Parathyroid adenoma (tissue), 2 donors: Measurements from ENCODE around the gene GPR62.
"Not testable (repeated sequence)": the region's sequence is repeated elsewhere in the genome, so short reads cannot be mapped to it uniquely, and the experiment has no call there.

Experiments
- H2AFZ ChIP-seq: fragments of 300-600 bp; sonication (generic); one replicate; pipeline ENCODE4 v1.7.0; 2017; ENCODE audit warnings: antibody characterized with exemption, mild to moderate bottlenecking
- H3K27ac ChIP-seq: fragments of 300-600 bp; sonication (generic); one replicate; pipeline ENCODE4 v1.7.0; 2017
- H3K27me3 ChIP-seq: fragments of 300-600 bp; sonication (generic); one replicate; pipeline ENCODE4 v1.7.0; 2017; ENCODE audit warnings: low read length; ENCODE audit not compliant: control insufficient read depth, insufficient read depth
- H3K36me3 ChIP-seq: fragments of 300-600 bp; sonication (generic); one replicate; pipeline ENCODE4 v1.7.0; 2017; ENCODE audit warnings: low read length; ENCODE audit not compliant: control insufficient read depth, insufficient read depth
- H3K4me1 ChIP-seq: fragments of 300-600 bp; sonication (generic); one replicate; pipeline ENCODE4 v1.7.0; 2017; ENCODE audit warnings: control low read depth
- H3K4me2 ChIP-seq: fragments of 300-600 bp; sonication (generic); one replicate; pipeline ENCODE4 v1.7.0; 2017; ENCODE audit warnings: low read length
- H3K4me3 ChIP-seq: fragments of 300-600 bp; sonication (generic); one replicate; pipeline ENCODE4 v1.7.0; 2017; ENCODE audit warnings: low read depth, low read length
- H3K79me2 ChIP-seq: fragments of 300-600 bp; sonication (generic); one replicate; pipeline ENCODE4 v1.7.0; 2017; ENCODE audit warnings: control low read depth
- H3K9ac ChIP-seq: fragments of 300-600 bp; sonication (generic); one replicate; pipeline ENCODE4 v1.7.0; 2017; ENCODE audit warnings: mild to moderate bottlenecking
- H3K9me3 ChIP-seq: fragments of 300-600 bp; sonication (generic); one replicate; pipeline ENCODE4 v1.7.0; 2017; ENCODE audit warnings: low read length; ENCODE audit not compliant: control insufficient read depth
- TF ChIP-seq, protein P1 (sequence below): fragments of 300-600 bp; sonication (generic); IDR thresholded peaks from one replicate; pipeline ENCODE4 v1.7.0; 2017; ENCODE audit warnings: antibody characterized with exemption, mild to moderate bottlenecking
- donor health status: primary hyperparathyroidism.

Gene GPR62

DNA sequence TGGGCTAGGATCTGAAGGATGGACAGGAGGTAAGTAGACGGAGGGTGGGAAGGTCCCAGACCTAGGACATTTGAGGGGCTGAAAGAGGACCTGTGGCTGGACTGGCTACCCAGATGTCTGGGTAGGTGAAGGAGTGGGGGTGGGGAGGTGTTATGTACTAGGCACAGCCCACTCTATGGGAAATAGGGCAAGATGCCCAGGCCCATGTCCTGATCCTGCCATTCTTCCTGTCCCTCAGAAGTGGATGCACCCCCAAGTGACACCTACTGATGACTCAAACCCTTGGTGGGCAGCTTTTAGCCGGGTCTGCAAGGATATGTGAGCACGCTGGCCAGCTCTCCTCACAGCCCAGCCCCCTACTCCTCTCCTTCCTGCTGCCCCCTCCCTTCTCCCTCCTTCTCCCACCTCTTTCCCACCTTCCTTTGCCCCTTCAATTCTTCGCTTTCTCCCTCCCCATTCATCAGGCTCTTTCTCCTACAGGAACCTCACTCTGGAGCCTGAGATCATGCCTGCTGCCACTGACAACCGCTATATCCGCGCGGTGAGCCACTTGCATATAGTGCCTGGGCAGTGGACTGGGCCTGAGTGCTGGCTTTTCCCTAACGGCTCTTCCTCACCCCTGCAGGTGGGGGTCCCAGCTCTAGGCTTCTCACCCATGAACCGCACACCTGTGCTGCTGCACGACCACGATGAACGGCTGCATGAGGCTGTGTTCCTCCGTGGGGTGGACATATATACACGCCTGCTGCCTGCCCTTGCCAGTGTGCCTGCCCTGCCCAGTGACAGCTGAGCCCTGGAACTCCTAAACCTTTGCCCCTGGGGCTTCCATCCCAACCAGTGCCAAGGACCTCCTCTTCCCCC is 33.3 kb downstream of the GPR62 start:
- Histone ChIP-seq H3K79me2 (no peaks in the 10 kb centered on the region), H3K4me1 (no peaks in the 10 kb centered on the region), H3K4me3 (no peak overlapping the region), H3K9ac (no peak overlapping the region), H3K36me3 (no peaks in the 10 kb centered on the region), H3K27ac (no peak overlapping the region), H3K4me2 (no peak overlapping the region), H3K27me3 (no peaks in the 10 kb centered on the region), H2AFZ (no peak overlapping the region), H3K9me3 (no peaks in the 10 kb centered on the region)
- TF ChIP-seq, protein P1, sequence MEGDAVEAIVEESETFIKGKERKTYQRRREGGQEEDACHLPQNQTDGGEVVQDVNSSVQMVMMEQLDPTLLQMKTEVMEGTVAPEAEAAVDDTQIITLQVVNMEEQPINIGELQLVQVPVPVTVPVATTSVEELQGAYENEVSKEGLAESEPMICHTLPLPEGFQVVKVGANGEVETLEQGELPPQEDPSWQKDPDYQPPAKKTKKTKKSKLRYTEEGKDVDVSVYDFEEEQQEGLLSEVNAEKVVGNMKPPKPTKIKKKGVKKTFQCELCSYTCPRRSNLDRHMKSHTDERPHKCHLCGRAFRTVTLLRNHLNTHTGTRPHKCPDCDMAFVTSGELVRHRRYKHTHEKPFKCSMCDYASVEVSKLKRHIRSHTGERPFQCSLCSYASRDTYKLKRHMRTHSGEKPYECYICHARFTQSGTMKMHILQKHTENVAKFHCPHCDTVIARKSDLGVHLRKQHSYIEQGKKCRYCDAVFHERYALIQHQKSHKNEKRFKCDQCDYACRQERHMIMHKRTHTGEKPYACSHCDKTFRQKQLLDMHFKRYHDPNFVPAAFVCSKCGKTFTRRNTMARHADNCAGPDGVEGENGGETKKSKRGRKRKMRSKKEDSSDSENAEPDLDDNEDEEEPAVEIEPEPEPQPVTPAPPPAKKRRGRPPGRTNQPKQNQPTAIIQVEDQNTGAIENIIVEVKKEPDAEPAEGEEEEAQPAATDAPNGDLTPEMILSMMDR = no peak

DNA sequence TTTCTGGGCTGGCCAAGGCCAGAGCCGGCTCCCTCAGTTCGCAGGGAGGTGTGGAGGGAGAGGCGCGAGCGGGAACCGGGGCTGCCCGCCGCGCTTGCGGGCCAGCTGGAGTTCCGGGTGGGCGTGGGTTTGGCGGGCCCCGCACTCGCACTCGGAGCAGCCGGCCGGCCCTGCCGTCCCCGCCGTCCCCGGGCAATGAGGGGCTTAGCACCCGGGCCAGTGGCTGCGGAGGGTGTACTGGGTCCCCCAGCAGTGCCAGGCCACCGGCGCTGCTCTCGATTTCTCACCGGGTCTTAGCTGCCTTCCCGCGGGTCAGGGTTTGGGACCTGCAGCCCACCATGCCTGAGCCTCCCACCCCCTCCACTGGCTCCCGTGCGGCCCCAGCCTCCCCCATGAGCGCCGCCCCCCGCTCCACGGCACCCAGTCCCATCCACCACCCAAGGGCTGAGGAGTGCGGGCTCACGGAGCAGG is 35.4 kb downstream of the GPR62 start:
- H3K36me3 ChIP-seq = not testable (repeated sequence)

DNA sequence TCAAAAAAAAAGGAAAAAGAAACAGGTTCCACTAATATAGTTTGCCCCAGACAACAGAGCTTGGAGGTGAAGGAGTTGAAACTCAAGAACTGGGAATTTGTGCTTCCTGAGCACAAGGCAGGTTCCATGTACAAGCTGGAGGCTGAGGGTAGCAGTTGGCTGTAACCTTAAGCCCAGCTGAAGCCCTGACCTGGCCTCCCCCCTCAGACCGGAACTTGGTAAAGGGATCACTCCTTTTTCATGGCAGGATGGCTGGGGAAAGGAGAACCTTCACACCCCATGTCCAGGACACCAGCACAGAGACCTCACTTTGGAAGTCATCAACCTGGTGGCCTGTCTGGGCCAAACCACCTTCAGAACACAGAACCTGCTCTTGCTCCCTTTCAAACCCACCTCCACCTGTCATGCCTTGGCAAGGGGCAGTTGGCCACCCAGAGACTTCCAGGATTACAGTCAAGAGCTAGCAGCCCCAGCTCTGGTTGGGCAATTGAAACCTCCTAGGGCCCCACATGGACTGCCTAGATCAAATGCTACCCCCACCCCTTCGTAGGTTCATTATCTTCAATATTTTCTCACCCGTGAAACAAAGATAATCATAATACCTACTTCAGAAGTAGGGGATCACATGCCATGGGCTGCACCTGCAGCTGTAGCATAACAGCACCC is 37.0 kb downstream of the GPR62 start:
- Histone ChIP-seq H2AFZ (no peak overlapping the region), H3K36me3 (no peaks in the 10 kb centered on the region), H3K27me3 (no peaks in the 10 kb centered on the region), H3K4me1 (peaks cover 10% of the 10 kb centered on the region), H3K27ac (no peak overlapping the region), H3K4me2 (no peak overlapping the region), H3K9ac (no peak overlapping the region), H3K4me3 (no peak overlapping the region), H3K9me3 (no peaks in the 10 kb centered on the region), H3K79me2 (peaks cover 5% of the 10 kb centered on the region)
- TF ChIP-seq, protein P1 = no peak

More for the DNA sequence above, 35.4 kb downstream of the GPR62 start:
- H3K4me3 ChIP-seq, H3K9ac ChIP-seq, H3K9me3 ChIP-seq, H3K27ac ChIP-seq, H3K27me3 ChIP-seq, H2AFZ ChIP-seq, H3K4me2 ChIP-seq, H3K79me2 ChIP-seq: not testable (repeated sequence)
- H3K4me1 ChIP-seq = peaks cover 10% of the 10 kb centered on the region

DNA sequence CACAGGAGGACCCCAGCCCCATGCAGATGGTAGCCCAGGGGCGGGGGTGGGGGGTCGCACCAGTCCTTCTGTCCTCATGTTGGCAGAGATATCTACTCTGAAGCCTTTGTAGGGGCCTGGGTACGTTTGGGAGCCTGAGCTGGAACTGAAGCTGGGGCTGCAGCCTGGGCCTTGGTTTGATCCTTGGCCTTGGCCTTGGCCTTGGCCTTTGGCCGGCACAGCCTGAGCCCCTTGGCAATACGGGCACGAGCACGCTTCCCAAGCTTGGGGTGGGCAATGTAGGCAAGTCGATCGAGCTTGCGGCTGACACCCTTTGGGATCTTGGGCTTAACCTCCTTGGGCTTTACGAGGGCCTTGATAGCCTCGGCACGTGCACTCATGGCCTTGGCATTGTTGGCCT is 38.5 kb downstream of the GPR62 start:
- H3K4me2 ChIP-seq, H3K36me3 ChIP-seq, H3K9ac ChIP-seq, H3K27ac ChIP-seq, H3K27me3 ChIP-seq, H3K9me3 ChIP-seq, H2AFZ ChIP-seq, H3K4me3 ChIP-seq, H3K79me2 ChIP-seq: not testable (repeated sequence)
- H3K4me1 ChIP-seq = peaks cover 10% of the 10 kb centered on the region

DNA sequence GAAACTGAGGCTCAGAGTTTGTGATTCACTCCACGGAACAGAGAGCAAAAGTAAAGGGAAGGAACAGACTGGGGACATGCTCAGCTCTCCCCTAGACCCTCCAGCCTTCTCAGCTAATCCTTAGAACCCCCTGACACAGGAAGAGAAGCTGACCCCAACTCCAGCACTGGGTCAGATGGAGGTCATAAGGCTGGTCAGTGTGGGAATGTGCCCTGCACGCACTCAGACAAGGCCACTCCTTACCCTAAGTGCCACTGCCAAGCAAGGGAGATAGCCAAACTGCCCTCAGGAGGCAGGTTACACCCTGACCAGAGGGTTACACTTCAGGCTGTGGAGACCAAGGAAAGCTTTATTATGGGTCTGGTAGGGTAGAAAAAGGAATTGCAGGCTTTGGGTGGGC is 39.3 kb downstream of the GPR62 start:
- Histone ChIP-seq H3K4me2 (peak overlapping the region; percentile 95), H3K9ac (no peak overlapping the region), H3K27me3 (no peaks in the 10 kb centered on the region), H3K9me3 (no peaks in the 10 kb centered on the region), H2AFZ (no peak overlapping the region), H3K79me2 (peaks cover 5% of the 10 kb centered on the region), H3K27ac (no peak overlapping the region), H3K4me3 (no peak overlapping the region), H3K4me1 (peaks cover 10% of the 10 kb centered on the region), H3K36me3 (no peaks in the 10 kb centered on the region)
- TF ChIP-seq, protein P1 = no peak
